ENCODE results near the gene EXPH5. TPM values are rescaled to one million over a fixed set of nuclear protein-coding genes. Genes with fewer than 3 reads are reported as not detected.

Gene EXPH5
- total and polyA plus RNA-seq, 9 of the 15 experiments (the other 6 are each of a cell fraction or from before 2014, with no cell fraction given), result 1.3 to 8.5 (median 4.8) TPM

- peak; percentile 47 for TF ChIP-seq SP2 (IDR thresholded peaks at IDR 0.05; ENCODE audit: extremely low read depth, low read depth, low read length, poor library complexity, severe bottlenecking)
- TF ChIP-seq ZNF785 (CRISPR knock-in tag; IDR thresholded peaks at IDR 0.05), result no peak
- TF ChIP-seq RBFOX2 (IDR thresholded peaks at IDR 0.05; ENCODE audit: low read depth, low read length), result peak; percentile 71
- TF ChIP-seq KLF16 (IDR thresholded peaks at IDR 0.05), result no peak
- TF ChIP-seq MTA1 (IDR thresholded peaks at IDR 0.05; ENCODE audit: borderline replicate concordance), result 0 out of 2 replicates have a peak, but pooled peaks have one; percentile 13
- no peak for TF ChIP-seq NFATC3 (IDR thresholded peaks at IDR 0.05)
- TF ChIP-seq ASH1L (IDR thresholded peaks at IDR 0.05; ENCODE audit: borderline replicate concordance, low read depth, partially characterized antibody), result peak; percentile 38
- no peak for TF ChIP-seq IRF2 (CRISPR knock-in tag; IDR thresholded peaks at IDR 0.05)
- TF ChIP-seq ZNF699 (CRISPR knock-in tag; IDR thresholded peaks at IDR 0.05; ENCODE audit: insufficient replicate concordance), result no peak
- TF ChIP-seq ARID4B (CRISPR knock-in tag; IDR thresholded peaks at IDR 0.05), result no peak
- TF ChIP-seq SAP30 (IDR thresholded peaks at IDR 0.05; ENCODE audit: borderline replicate concordance, insufficient read depth, low read depth, low read length, poor library complexity, severe bottlenecking), result peak; percentile 35
- TF ChIP-seq ZNF263 (CRISPR knock-in tag; IDR thresholded peaks at IDR 0.05; ENCODE audit: borderline replicate concordance), result peak; percentile 100
- TF ChIP-seq PHF8 (IDR thresholded peaks at IDR 0.05; ENCODE audit: borderline replicate concordance, low read length), result peak; percentile 40; the same call in 1 of the 2 replicates
- TF ChIP-seq TCFL5 (CRISPR knock-in tag; conservative IDR thresholded peaks at IDR 0.05), result no peak
- peak; percentile 68 for TF ChIP-seq SUPT5H (IDR thresholded peaks at IDR 0.05)
- no peak for TF ChIP-seq MEF2A (IDR thresholded peaks at IDR 0.05; ENCODE audit: control insufficient read depth, low read depth, low read length)
- peak; percentile 48 for TF ChIP-seq POLR2AphosphoS5 (IDR thresholded peaks at IDR 0.05; ENCODE audit: control insufficient read depth, insufficient read depth, low read depth, low read length)
- no peak for TF ChIP-seq ZNF140 (CRISPR knock-in tag; IDR thresholded peaks at IDR 0.05)
- peak; percentile 16 for TF ChIP-seq RBM25 (IDR thresholded peaks at IDR 0.05; ENCODE audit: low read depth, low read length, severe bottlenecking)
- TF ChIP-seq FOS (IDR thresholded peaks at IDR 0.05; ENCODE audit: extremely low read depth, insufficient read length), result peak; percentile 66
- no peak for TF ChIP-seq ZNF232 (CRISPR knock-in tag; IDR thresholded peaks at IDR 0.05)
- TF ChIP-seq SMARCE1 (IDR thresholded peaks at IDR 0.05), result no peak
Measured at GRCh38 chr11:108593214-108593922, at the start of gene EXPH5 (continued).
